GM18511 (cell line): ENCODE results near the gene SGPP1.
"Not testable (repeated sequence)": the region's sequence is repeated elsewhere in the genome, so short reads cannot be mapped to it uniquely, and the experiment has no call there.

Experiments used
- ATAC-seq: cut with Tn5 transposase; IDR thresholded peaks from one replicate; pipeline ENCODE4 v1.9.1; 2021; ENCODE audit warnings: mild to moderate bottlenecking, moderate library complexity; ENCODE audit not compliant: unreplicated experiment

The SGPP1 gene

GRCh38 chr14:63642656-63643382 lies 85.0 kb downstream of the SGPP1 start:
- ATAC-seq: no peak

- peak; percentile 68 for ATAC-seq
Observed at GRCh38 chr14:63642229-63642611, 85.6 kb downstream of the SGPP1 start.

DNA sequence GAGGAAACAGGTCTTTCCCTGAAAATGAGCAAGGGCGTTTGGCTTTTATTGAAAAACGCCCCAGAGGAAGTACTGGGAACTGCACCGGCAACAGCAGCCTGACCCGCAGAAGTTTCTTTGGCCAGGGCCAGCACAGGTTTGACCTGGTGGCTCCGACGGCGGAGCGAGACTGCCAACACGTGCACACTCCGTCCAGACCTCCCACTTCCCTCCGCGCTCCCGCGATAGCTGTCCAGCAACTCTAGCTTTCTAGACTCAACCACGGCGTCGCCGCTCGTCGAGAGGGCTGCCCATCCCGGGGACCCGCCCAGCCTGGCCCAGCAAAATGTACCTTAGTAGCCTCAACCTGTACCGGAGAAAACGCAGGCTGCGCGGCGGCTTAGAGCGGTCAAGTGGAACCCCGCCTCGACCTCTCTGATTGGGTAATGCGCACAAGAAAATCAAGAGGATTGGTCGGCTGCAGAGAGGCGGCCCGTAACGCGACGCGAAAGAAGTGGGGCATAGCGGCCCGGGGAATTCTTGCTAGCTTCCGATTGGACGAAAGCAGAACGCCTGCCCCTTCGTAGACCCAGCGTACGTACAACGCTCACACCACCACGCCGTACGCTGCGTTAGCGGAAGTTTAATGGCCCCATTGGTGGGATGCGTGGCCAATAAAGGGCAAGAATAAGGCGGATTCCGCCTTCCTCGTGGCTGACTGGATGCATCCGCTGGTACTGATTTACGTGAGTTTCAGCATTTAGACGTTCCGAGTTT lies 86.2 kb downstream of the SGPP1 start, which contains the start of gene WDR89:
TSS of gene WDR89 (minus strand) at position 399 of the 756 bp plus-strand sequence. CDS start 41,929 bp downstream, outside the sequence.
- peak; percentile 90 for ATAC-seq

DNA sequence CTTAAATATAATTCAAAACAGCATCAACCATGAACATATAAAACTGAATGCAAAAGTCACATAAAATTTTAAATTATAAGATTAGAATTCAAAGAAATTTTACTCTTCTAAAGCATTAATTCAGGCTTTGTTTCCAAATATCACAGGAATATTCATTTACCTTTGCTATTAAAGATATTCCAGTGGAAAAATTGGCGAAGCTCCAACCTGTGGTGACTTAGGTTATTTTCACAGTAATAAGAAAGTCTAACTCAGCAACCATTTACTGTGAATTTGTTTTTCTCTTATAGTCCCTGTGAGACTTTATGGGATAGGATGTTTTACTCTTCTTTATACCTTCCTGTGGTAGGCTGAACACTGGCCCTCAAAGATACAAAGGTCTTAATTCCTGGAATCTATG lies 89.4 kb downstream of the SGPP1 start:
- ATAC-seq: no peak

- ATAC-seq: not testable (repeated sequence)
Observed at GRCh38 chr14:63636094-63636635, 91.7 kb downstream of the SGPP1 start.
